ENCODE results near the gene POU2F1. TPM values are rescaled to one million over a fixed set of nuclear protein-coding genes. Genes with fewer than 3 reads are reported as not detected.

POU2F1 gene
- total and polyA plus RNA-seq, 8 donors = 1.4 to 7.3 (median 5.8) TPM

DNA sequence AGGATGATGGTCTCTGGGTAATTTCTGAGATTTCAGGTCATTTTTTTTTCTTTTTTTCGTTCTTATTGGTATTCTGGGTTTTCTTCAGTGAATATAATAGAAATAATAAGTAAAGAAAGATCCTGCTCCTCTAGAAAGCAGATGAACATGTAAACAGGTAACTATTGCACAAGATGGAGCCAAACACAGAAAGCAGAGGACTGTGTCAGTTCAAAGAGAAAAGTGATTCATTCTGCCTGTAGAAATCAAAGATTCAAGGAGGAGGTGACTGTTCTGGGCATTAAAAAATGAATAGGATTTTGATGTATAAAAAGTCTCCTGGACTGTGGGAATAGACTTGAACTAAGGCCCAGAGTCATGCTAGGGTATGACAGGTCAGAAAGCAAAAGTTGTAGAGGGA, 41.9 kb upstream of the POU2F1 start:
- no peaks in the 10 kb centered on the region for H3K4me1 ChIP-seq
- FAIRE-seq (no peak), DNase-seq (no peak), ATAC-seq (no peak)
- H3K27me3 ChIP-seq = no peaks in the 10 kb centered on the region
- no peaks in the 10 kb centered on the region for H3K9me3 ChIP-seq
- 0% methylated on average over 1 of the region's 1 CpG for whole genome bisulfite sequencing, 2 donors
- no peak overlapping the region for H3K27ac ChIP-seq
- TF ChIP-seq, protein P1, sequence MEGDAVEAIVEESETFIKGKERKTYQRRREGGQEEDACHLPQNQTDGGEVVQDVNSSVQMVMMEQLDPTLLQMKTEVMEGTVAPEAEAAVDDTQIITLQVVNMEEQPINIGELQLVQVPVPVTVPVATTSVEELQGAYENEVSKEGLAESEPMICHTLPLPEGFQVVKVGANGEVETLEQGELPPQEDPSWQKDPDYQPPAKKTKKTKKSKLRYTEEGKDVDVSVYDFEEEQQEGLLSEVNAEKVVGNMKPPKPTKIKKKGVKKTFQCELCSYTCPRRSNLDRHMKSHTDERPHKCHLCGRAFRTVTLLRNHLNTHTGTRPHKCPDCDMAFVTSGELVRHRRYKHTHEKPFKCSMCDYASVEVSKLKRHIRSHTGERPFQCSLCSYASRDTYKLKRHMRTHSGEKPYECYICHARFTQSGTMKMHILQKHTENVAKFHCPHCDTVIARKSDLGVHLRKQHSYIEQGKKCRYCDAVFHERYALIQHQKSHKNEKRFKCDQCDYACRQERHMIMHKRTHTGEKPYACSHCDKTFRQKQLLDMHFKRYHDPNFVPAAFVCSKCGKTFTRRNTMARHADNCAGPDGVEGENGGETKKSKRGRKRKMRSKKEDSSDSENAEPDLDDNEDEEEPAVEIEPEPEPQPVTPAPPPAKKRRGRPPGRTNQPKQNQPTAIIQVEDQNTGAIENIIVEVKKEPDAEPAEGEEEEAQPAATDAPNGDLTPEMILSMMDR (IDR thresholded peaks at IDR 0.05) = no peak
- intact Hi-C loops (cut with DNase I) = no loop called here
- H3K4me3 ChIP-seq = no peak overlapping the region
- no peaks in the 10 kb centered on the region for H3K36me3 ChIP-seq

DNA sequence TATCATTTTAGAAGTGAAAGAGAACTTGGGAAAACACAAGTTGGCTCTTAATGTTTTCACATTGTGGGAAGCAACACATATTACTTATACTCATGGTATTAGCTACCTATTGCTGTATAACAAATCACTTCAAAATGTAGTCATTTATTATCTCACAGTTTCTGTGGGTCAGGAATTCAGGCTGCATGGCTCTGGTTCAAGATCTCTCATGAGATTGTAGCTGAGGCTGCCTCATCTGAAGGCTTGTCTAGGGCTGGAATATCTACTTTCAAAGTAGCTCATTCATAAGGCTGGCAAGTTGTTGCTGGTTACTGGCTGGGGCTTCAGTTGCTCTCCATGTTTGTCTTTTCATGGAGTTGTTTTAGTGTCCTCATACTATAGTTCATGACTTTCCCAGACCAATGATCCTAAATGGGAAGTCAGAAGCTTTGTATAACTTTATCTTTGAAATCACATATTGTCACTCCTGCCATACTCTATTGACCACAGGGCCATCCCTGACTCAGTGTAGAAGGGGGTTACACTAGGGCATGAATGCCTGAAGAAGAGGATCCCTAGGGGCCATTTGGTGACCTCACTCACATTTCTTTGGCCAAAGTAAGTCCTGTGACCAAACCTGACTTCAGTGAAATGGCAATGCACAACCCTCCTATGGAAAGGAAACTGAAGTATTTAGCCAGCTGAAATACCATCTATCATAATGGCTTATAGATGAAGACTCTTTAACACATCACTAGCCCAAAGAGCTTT, 37.9 kb upstream of the POU2F1 start:
- Histone ChIP-seq H3K27me3 (no peaks in the 10 kb centered on the region), H3K36me3 (no peaks in the 10 kb centered on the region), H3K9me3 (no peaks in the 10 kb centered on the region), H3K4me1 (no peaks in the 10 kb centered on the region), H3K4me3 (no peak overlapping the region), H3K27ac (no peak overlapping the region)
- TF ChIP-seq, protein P1 (IDR thresholded peaks at IDR 0.05) = no peak
- FAIRE-seq (no peak), DNase-seq (no peak), ATAC-seq (no peak)
- intact Hi-C loops (cut with DNase I) = no loop called here

DNA sequence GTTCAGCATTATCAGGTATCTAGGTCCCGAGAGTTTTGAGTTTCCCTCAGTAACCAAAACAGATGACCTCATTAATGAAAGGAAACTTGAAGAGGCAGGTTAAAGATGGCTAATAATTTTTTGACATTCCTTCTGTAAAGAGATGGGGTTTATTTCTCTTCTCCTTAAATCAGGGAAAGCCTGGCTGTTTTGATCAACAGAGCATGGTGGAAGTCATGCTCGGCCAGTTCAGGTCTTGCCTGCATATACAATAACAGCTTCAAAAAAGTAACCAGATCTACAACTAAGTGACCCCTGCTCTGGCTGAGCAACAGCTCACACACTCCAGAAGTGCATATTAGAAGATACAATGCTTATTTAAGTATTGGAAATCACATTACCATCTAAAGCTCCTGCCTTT, 36.6 kb upstream of the POU2F1 start:
- H3K4me3 ChIP-seq = no peak overlapping the region
- no peaks in the 10 kb centered on the region for H3K36me3 ChIP-seq
- DNase-seq = no peak
- H3K27ac ChIP-seq = no peak overlapping the region
- no peak for FAIRE-seq
- intact Hi-C loops (cut with DNase I) = no loop called here
- ATAC-seq = no peak
- H3K27me3 ChIP-seq = no peaks in the 10 kb centered on the region
- H3K9me3 ChIP-seq = no peaks in the 10 kb centered on the region
- H3K4me1 ChIP-seq = no peaks in the 10 kb centered on the region
- 71 to 79% methylated on average over 2 of the region's 2 CpGs for WGBS, 2 donors
- TF ChIP-seq, protein P1 (IDR thresholded peaks at IDR 0.05) = no peak

DNA sequence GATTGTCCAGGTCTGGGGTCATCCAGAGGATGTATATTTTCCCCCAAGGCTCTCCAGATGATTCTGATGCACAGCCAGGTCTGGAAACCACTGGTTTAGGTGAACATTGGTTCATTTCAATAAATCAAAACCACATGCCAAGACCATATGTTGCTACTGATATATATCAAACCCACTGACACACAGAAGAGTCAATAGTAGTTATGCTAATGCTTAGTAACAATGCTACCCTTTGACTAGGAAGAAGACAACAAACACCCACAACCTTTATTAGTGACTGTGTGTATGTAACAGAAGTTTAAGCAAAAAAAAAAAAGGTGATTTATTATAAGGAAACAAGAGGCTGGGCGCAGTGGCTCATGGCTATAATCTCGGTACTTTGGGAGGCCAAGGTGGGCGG, 35.6 kb upstream of the POU2F1 start:
- 69 to 70% methylated on average over 3 of the region's 3 CpGs for WGBS, 2 donors

More for the DNA sequence above, 35.6 kb upstream of the POU2F1 start:
- H3K4me1 ChIP-seq = no peaks in the 10 kb centered on the region
- no peaks in the 10 kb centered on the region for H3K9me3 ChIP-seq
- intact Hi-C loops (cut with DNase I) = no loop called here
- H3K27me3 ChIP-seq = no peaks in the 10 kb centered on the region
- ATAC-seq = no peak
- no peak for DNase-seq
- no peaks in the 10 kb centered on the region for H3K36me3 ChIP-seq
- H3K4me3 ChIP-seq = no peak overlapping the region
- TF ChIP-seq, protein P1 (IDR thresholded peaks at IDR 0.05) = no peak
- no peak for FAIRE-seq
- no peak overlapping the region for H3K27ac ChIP-seq

All from pancreas (tissue), 10 donors.